Vagina (tissue), 2 donors: ENCODE measurements around the gene SOX18. TPM values are rescaled to one million over a fixed set of nuclear protein-coding genes. Genes with fewer than 3 reads are reported as not detected.

Experiments
- DNase-seq, 2 donors: peaks; one replicate each; pipeline ENCODE4 v3.0.0-alpha.2; 2017; ENCODE audit errors: extremely low spot score in 2 of 2
- H3K27ac ChIP-seq: fragments of 200-600 bp; sonication (generic); one replicate; pipeline ENCODE4 v1.5.1; 2019
- H3K27me3 ChIP-seq: fragments of 200-600 bp; sonication (generic); one replicate; pipeline ENCODE4 v1.5.1; 2019
- H3K36me3 ChIP-seq, 2 donors: fragments of 200-600 bp; sonication (generic); one replicate each; pipeline ENCODE4 v1.5.1; 2017 to 2019
- H3K4me1 ChIP-seq: fragments of 200-600 bp; sonication (generic); one replicate; pipeline ENCODE4 v1.5.1; 2019
- H3K4me3 ChIP-seq, 2 donors: fragments of 200-600 bp; sonication (generic); 1 replicate in 1 of 2; 2 replicates in 1 of 2; pipeline ENCODE4 v1.5.1; 2016 to 2019
- H3K9me3 ChIP-seq: fragments of 200-600 bp; sonication (generic); one replicate; pipeline ENCODE4 v1.5.1; 2019
- POLR2A ChIP-seq, 2 donors: fragments of 450-650 bp; IDR thresholded peaks; one replicate each; pipeline ENCODE4 v1.6.1; 2017; ENCODE audit warnings: antibody characterized with exemption in 2 of 2, mild to moderate bottlenecking in 2 of 2, moderate library complexity in 2 of 2
- POLR2AphosphoS5 ChIP-seq, 2 donors: sonication (generic); formaldehyde crosslinking; IDR thresholded peaks; one replicate each; pipeline ENCODE4 v1.9.0; 2017; ENCODE audit warnings: antibody characterized with exemption in 2 of 2, mild to moderate bottlenecking in 2 of 2, low read depth in 1 of 2; ENCODE audit not compliant: insufficient read depth in 1 of 2
- intact Hi-C: fragments of 100-400 bp; cut with DNase I; formaldehyde crosslinking; loops from one replicate; pipeline ENCODE4 v1.15.1; 2023
- total RNA-seq: library from RNA; depleted of rRNA; stranded (reverse); fragments of >200 nt; gene quantifications from one replicate; pipeline ENCODE4 v1.2.3, GENCODE V29; 2016
- TF ChIP-seq, protein P1 (sequence below), 3 experiments: fragments of 450-650 bp in 2 of 3; fragments of 200-600 bp in 1 of 3; sonication (generic) in 1 of 3; IDR thresholded peaks; one replicate each; pipeline ENCODE4 v1.5.1; 2017 to 2019; ENCODE audit warnings: antibody characterized with exemption in 3 of 3, mild to moderate bottlenecking in 2 of 3, moderate library complexity in 2 of 3

The SOX18 gene
- total RNA-seq, 1 donor from 2014 or later = 57.2 TPM

- H3K4me1 ChIP-seq = peaks cover 18% of the 10 kb centered on the region
- no peaks in the 10 kb centered on the region for H3K36me3 ChIP-seq
- DNase-seq = no peak
- TF ChIP-seq POLR2A (IDR thresholded peaks at IDR 0.05) (no peak), POLR2AphosphoS5 (IDR thresholded peaks at IDR 0.05; ENCODE audit: insufficient read depth in 1 of 2, low read depth in 1 of 2) (no peak)
- TF ChIP-seq, protein P1, sequence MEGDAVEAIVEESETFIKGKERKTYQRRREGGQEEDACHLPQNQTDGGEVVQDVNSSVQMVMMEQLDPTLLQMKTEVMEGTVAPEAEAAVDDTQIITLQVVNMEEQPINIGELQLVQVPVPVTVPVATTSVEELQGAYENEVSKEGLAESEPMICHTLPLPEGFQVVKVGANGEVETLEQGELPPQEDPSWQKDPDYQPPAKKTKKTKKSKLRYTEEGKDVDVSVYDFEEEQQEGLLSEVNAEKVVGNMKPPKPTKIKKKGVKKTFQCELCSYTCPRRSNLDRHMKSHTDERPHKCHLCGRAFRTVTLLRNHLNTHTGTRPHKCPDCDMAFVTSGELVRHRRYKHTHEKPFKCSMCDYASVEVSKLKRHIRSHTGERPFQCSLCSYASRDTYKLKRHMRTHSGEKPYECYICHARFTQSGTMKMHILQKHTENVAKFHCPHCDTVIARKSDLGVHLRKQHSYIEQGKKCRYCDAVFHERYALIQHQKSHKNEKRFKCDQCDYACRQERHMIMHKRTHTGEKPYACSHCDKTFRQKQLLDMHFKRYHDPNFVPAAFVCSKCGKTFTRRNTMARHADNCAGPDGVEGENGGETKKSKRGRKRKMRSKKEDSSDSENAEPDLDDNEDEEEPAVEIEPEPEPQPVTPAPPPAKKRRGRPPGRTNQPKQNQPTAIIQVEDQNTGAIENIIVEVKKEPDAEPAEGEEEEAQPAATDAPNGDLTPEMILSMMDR (IDR thresholded peaks at IDR 0.05) = no peak
- H3K4me3 ChIP-seq = peak overlapping the region; percentile 39 to 42
- no peaks in the 10 kb centered on the region for H3K9me3 ChIP-seq
- peaks cover 8% of the 10 kb centered on the region for H3K27me3 ChIP-seq
- intact Hi-C loops = no loop called here
- H3K27ac ChIP-seq = no peak overlapping the region
These were observed 916 bp downstream of the SOX18 start for GRCh38 chr20:64048402-64049044.

DNA sequence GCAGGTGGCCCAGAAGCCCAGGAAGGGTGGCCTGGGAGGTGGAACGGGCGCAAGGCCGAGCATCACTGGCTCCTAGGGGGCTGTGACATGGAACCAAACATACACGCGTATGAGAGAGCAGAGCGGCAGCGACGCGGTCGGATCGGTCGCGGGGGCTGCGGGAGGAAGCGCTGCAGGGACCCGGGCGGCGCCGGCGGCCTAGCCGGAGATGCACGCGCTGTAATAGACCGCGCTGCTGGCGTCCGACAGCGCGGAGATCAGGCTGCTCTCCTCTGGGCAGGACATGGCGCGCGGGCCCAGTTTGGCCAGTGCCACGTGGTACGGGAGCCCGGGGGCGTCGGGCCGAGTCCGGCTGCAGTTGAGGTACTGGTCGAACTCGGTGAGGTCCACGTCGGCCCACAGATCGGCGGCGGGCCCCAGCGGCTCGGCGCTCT is 1.5 kb downstream of the SOX18 start:
- peaks cover 8% of the 10 kb centered on the region for H3K27me3 ChIP-seq
- intact Hi-C loops = no loop called here
- no peak for DNase-seq
- H3K4me3 ChIP-seq = peak overlapping the region; percentile 39 to 42
- H3K27ac ChIP-seq = no peak overlapping the region
- peaks cover 12% of the 10 kb centered on the region for H3K4me1 ChIP-seq
- H3K9me3 ChIP-seq = no peaks in the 10 kb centered on the region
- TF ChIP-seq, protein P1 (IDR thresholded peaks at IDR 0.05) = no peak
- TF ChIP-seq POLR2AphosphoS5 (IDR thresholded peaks at IDR 0.05; ENCODE audit: insufficient read depth in 1 of 2, low read depth in 1 of 2) (no peak), POLR2A (IDR thresholded peaks at IDR 0.05) (no peak)
- no peaks in the 10 kb centered on the region for H3K36me3 ChIP-seq

DNA sequence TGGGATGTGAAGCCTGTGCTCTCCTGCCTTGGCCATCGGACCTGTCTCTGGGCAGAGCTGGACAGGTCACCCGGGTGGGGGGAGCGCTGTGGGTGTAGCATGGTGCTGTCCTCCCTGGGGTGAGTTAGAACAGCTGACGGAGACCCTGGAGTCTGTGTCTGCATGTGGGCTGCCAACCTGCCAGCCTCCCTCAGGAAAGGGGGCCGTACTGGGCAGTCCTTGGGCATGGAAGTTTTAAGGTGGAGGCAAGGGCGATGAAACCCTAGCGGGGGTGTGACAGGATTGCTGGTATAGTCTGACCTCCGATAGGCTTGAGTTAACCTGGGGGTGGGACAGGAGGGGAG is 2.4 kb downstream of the SOX18 start:
- DNase-seq = no peak
- TF ChIP-seq POLR2AphosphoS5 (IDR thresholded peaks at IDR 0.05; ENCODE audit: insufficient read depth in 1 of 2, low read depth in 1 of 2) (no peak), POLR2A (IDR thresholded peaks at IDR 0.05) (no peak)
- TF ChIP-seq, protein P1 (IDR thresholded peaks at IDR 0.05) = no peak
- H3K4me3 ChIP-seq = peak overlapping the region; percentile 16 to 39
- peaks cover 16% of the 10 kb centered on the region for H3K4me1 ChIP-seq
- no peak overlapping the region for H3K27ac ChIP-seq
- no peaks in the 10 kb centered on the region for H3K36me3 ChIP-seq
- H3K9me3 ChIP-seq = no peaks in the 10 kb centered on the region
- H3K27me3 ChIP-seq = peaks cover 8% of the 10 kb centered on the region
- intact Hi-C loops = no loop called here

DNA sequence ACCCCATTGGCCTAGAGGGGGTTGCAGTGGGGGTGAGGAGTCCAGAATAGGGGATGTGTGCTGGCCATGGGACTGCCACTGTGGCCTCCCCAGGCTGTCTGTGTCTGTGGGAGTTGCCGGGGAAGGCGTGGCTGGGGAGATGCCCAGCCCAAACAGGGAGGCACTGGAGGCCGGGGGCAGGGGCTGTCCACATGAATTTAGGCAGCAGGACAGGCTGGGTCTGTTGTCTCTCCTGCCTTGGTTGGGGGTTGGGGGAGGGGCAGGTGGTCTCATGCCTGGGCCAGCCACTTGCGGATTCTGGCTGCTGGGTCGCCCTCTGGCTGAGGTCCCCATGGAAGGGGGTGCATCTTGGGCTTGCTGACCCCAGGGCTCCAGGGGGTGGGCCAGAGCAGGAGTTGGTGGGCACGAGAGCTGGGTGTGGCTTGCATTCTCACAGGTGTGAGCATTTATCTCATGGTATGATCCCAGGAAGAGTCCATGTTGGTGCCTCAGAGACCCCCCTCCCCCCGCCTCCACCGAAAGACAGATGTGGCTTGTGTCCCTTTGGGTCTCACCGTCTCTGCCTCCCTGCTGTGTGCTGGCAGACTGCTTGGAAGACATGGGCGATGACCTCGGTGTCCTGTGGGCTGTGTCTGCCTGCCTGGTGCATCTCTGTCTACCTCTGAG is 4.0 kb downstream of the SOX18 start:
- Histone ChIP-seq H3K27ac (no peak overlapping the region), H3K9me3 (no peaks in the 10 kb centered on the region), H3K4me3 (no peak overlapping the region), H3K27me3 (no peaks in the 10 kb centered on the region), H3K4me1 (peaks cover 28% of the 10 kb centered on the region), H3K36me3 (no peaks in the 10 kb centered on the region)
- intact Hi-C loops = no loop called here
- DNase-seq = no peak
- TF ChIP-seq, protein P1 (IDR thresholded peaks at IDR 0.05) = no peak
- TF ChIP-seq POLR2A (IDR thresholded peaks at IDR 0.05) = no peak
- TF ChIP-seq POLR2AphosphoS5 (IDR thresholded peaks at IDR 0.05; ENCODE audit: insufficient read depth in 1 of 2, low read depth in 1 of 2) = no peak
